ENCODE measurements around the gene ROGDI.

DNA sequence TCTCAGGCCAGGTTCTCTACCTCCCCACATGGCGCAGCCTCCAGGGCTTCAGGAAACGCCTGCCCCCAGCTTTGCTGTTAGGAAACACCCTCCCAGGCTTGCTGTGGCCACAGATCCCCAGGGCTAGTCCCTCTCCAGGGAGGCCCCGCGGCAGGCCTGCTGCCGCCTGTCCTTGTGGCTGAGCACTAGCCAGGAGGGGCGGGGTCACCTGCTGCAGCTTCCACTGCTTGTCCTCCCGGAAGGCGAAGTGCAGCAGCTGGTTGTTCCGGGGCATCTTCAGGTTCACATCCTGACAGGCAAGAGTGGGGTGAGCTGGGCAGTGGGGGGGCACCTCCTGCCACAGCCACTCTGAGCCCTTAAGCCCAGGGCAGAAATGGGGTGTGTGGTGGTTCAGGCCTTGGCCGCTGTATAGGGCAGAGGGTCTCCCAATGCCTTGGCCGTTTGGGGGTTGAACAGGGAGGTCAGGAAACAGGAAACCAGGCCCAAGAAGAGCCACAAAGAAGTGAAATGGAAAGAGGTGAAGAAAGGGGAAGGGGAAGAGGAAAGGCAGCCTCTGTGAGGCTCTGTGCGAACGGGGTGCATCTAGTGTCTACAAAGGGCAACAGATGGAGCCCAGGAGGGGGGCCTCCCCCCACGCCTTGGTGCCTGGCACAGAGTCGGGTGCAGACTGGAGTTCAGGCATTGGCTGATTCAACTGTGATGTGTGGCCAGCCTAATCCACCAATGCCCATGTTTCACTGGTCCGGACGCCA is 2.0 kb downstream of the ROGDI start:
- TF ChIP-seq POLR2AphosphoS5 (IDR thresholded peaks at IDR 0.05; ENCODE audit: low read depth, low read length) (no peak), SIN3A (IDR thresholded peaks at IDR 0.05; ENCODE audit: borderline replicate concordance, insufficient read depth, low read length) (no peak)
- TF ChIP-seq, protein P1, sequence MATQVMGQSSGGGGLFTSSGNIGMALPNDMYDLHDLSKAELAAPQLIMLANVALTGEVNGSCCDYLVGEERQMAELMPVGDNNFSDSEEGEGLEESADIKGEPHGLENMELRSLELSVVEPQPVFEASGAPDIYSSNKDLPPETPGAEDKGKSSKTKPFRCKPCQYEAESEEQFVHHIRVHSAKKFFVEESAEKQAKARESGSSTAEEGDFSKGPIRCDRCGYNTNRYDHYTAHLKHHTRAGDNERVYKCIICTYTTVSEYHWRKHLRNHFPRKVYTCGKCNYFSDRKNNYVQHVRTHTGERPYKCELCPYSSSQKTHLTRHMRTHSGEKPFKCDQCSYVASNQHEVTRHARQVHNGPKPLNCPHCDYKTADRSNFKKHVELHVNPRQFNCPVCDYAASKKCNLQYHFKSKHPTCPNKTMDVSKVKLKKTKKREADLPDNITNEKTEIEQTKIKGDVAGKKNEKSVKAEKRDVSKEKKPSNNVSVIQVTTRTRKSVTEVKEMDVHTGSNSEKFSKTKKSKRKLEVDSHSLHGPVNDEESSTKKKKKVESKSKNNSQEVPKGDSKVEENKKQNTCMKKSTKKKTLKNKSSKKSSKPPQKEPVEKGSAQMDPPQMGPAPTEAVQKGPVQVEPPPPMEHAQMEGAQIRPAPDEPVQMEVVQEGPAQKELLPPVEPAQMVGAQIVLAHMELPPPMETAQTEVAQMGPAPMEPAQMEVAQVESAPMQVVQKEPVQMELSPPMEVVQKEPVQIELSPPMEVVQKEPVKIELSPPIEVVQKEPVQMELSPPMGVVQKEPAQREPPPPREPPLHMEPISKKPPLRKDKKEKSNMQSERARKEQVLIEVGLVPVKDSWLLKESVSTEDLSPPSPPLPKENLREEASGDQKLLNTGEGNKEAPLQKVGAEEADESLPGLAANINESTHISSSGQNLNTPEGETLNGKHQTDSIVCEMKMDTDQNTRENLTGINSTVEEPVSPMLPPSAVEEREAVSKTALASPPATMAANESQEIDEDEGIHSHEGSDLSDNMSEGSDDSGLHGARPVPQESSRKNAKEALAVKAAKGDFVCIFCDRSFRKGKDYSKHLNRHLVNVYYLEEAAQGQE (IDR thresholded peaks at IDR 0.05; ENCODE audit: insufficient read depth in 1 of 2, low read depth in 2 of 2, low read length in 2 of 2), result no peak

Data from PFSK-1 (cell line).